VCaP (cell line): ENCODE measurements around the gene KCTD16.
A peak's percentile ranks its signal among the peaks of the same experiment; 100 is the strongest.

ENCODE experiments used
- H3K27ac ChIP-seq: fragments of 450-650 bp; 2 replicates; pipeline ENCODE4 v1.5.1; 2017
- TF ChIP-seq, protein P1 (sequence below): fragments of 450-650 bp; conservative IDR thresholded peaks from 2 replicates; pipeline ENCODE4 v1.5.1; 2017; ENCODE audit warnings: mild to moderate bottlenecking, moderate library complexity

KCTD16 gene

DNA sequence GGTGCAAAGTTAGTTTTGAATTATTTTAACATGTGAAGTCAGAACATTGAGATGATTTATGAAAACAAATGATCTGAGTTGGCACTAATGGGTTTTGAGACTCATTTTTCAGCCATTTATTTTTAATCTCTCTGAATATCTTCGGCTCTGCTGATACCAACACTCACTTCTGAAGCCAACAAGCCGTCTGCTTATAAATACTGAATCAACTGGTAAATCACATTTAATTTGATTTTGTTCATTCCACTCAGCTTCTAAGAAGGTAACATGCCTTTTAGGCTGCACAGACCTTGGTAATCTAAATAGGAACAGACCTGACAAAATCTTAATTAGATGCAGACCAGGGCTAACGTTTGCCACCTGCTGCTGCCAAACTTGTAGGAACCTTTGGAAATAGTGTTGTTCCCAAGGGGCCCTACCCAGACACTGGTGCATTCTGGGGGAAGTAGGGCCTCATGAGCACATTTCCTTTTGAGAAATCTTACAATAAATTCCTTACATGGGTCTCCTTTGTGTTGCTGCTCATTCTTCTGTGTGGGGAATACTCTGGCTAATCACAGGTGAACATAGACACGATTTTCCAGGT, 182.2 kb downstream of the KCTD16 start:
- peak overlapping the region; percentile 10; the same call in 1 of the 2 replicates for H3K27ac ChIP-seq
- TF ChIP-seq, protein P1, sequence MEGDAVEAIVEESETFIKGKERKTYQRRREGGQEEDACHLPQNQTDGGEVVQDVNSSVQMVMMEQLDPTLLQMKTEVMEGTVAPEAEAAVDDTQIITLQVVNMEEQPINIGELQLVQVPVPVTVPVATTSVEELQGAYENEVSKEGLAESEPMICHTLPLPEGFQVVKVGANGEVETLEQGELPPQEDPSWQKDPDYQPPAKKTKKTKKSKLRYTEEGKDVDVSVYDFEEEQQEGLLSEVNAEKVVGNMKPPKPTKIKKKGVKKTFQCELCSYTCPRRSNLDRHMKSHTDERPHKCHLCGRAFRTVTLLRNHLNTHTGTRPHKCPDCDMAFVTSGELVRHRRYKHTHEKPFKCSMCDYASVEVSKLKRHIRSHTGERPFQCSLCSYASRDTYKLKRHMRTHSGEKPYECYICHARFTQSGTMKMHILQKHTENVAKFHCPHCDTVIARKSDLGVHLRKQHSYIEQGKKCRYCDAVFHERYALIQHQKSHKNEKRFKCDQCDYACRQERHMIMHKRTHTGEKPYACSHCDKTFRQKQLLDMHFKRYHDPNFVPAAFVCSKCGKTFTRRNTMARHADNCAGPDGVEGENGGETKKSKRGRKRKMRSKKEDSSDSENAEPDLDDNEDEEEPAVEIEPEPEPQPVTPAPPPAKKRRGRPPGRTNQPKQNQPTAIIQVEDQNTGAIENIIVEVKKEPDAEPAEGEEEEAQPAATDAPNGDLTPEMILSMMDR, result no peak

DNA sequence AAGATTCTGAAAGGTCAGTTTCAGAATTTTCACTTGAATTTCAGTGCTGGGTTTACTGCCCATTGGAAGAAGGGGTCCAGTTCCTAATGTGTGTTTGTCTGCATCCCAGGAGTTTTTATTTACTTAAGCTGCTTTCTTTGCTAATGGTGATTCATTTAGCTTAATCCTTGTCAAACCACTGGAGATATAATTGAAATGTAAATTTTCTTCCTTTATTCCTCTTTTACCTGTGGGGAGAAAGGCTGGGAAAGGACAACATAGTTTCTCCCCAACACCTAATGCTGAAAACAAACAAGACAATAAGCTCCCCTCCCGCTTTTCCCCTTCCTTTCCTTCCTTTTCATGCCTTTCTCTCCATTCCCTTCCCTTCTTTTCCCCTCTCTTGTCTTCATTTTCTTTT, 185.8 kb downstream of the KCTD16 start:
- TF ChIP-seq, protein P1, result no peak
- H3K27ac ChIP-seq, result no peak overlapping the region

DNA sequence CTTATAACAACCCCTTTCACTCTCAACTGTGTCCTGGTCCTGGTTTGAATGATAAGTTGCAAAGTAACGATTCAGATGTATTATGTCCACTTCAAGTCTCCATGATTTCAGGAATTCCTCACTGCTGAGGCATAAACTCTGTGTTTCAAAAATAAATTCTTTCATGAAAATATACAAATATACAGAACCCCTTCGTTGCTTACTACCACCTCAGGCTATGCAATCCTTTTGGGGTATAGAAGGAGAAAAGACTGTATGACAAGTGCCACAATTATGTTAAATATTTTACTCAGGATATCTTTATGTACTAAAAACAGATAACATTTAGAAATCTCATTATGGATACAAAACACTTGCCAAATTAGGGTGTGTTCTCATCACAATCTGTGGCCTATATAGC, 190.7 kb downstream of the KCTD16 start:
- H3K27ac ChIP-seq, result no peak overlapping the region

DNA sequence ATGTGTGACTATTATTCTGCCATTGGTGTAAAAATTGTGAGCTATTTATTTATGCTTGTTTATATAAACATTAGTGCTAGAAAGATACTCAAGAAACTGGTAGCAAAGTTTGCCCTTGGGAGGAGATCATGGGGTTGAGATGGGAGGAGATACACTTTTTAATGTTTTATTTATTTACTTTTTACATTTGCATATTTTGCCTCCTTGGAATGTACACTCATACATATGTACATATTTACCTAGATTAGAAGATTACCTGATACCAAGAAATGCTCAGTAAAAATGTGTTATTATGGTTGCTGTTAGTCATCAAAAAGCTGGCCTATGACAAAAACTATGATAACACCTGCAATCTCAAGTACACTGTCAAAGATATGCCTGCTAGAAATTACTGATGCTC, 195.2 kb downstream of the KCTD16 start:
- TF ChIP-seq, protein P1, result no peak
- no peak overlapping the region for H3K27ac ChIP-seq

More for the DNA sequence above, 190.7 kb downstream of the KCTD16 start:
- TF ChIP-seq, protein P1, result no peak

DNA sequence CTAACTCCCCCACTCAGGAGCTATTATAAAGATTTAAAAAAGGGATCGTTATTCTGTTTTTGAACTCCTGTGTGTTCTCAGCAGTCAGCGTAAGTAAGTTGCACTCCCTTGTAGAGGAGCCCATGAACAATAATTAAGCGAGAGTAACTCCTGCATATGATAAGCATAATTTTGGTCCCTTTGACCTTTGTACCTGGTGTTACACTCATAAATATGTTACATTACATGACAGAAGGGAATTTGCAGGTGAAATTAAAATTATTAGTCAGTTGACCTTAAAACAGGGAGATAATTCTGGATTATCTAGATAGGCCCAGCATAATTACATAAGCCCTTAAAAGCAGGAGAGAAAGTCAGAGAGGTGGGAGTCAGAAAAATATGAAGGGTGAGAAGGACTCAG, 197.3 kb downstream of the KCTD16 start:
- TF ChIP-seq, protein P1, result no peak
- H3K27ac ChIP-seq, result peak overlapping the region; percentile 82

DNA sequence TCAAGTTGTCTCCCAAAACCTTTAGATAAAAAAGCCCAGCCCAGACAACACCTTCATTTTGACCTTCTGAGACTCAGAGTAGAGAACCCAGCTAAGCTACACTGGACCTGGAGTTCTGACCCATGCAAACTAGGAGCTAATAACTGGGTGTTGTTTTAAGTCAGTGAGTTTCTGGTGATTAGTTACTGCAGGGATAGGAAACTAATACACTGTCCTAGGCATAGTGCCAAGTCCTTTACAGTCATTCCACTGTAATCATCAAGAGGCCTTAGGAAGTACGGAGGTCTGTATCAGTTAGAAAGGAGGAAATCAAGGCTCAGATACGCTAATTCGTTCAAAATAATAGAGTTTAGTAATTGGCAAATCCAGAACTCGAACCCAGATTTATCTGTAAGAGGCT, 197.9 kb downstream of the KCTD16 start:
- peak overlapping the region; percentile 82 for H3K27ac ChIP-seq
- TF ChIP-seq, protein P1, result no peak

DNA sequence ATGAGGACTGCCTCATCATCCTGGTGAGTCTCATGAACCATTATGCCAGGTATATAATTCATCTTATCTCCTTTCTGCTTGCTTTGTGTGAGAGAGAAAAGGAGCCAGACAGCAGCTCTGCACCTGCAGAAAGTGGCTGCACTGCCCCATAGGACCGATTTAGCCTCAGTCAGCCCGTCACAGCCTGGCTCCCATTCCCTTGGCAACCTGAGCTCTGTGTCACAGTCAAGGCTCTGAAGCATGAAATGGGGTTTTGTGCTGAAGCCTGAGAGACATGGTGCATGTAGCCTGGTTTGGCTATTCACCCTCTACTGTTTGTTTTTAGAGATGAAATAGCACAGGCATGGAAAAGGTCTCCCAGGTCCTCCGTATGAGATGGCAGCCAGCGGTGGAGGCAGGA, 198.3 kb downstream of the KCTD16 start:
- TF ChIP-seq, protein P1, result no peak
- peak overlapping the region; percentile 82 for H3K27ac ChIP-seq
